ENCODE results near the gene ACBD3. TPM values are rescaled to one million over a fixed set of nuclear protein-coding genes. Genes with fewer than 3 reads are reported as not detected.

Gene ACBD3
- total RNA-seq, 1 donor from 2014 or later, result 30.1 TPM

- intact Hi-C loops (cut with micrococcal nuclease), result loop anchor here (5.0 to 10.0 kb wide), 2 partner anchors 54 to 63 kb away; partner anchors contain the start of gene ACBD3
- ATAC-seq (peak; percentile 90), DNase-seq (peak; percentile 85)
Observed at GRCh38 chr1:226121587-226122400, 64.7 kb downstream of the ACBD3 start.

GRCh38 chr1:226121049-226121586, 65.4 kb downstream of the ACBD3 start:
- ATAC-seq, result no peak
- no peak for DNase-seq
- intact Hi-C loops (cut with micrococcal nuclease), result loop anchor here (5.0 to 10.0 kb wide), 2 partner anchors 54 to 64 kb away; partner anchors contain the start of gene ACBD3

- no peak for DNase-seq
- intact Hi-C loops (cut with micrococcal nuclease), result loop anchor here (5.0 to 10.0 kb wide), 2 partner anchors 53 to 64 kb away; partner anchors contain the start of gene ACBD3
- ATAC-seq, result no peak
Observed at GRCh38 chr1:226120398-226120797, 66.1 kb downstream of the ACBD3 start.

GRCh38 chr1:226119169-226119568, 67.4 kb downstream of the ACBD3 start:
- no peak for ATAC-seq
- intact Hi-C loops (cut with micrococcal nuclease), result no loop called here
- no peak for DNase-seq

GRCh38 chr1:226118357-226118756, 68.2 kb downstream of the ACBD3 start:
- intact Hi-C loops (cut with micrococcal nuclease), result no loop called here
- DNase-seq (no peak), ATAC-seq (no peak)

- DNase-seq (no peak), ATAC-seq (no peak)
- intact Hi-C loops (cut with micrococcal nuclease), result no loop called here
Observed at GRCh38 chr1:226117330-226117729, 69.2 kb downstream of the ACBD3 start.

GRCh38 chr1:226116673-226117072, 69.9 kb downstream of the ACBD3 start:
- ATAC-seq, result no peak
- no peak for DNase-seq
- intact Hi-C loops (cut with micrococcal nuclease), result no loop called here

- ATAC-seq, result no peak
- intact Hi-C loops (cut with micrococcal nuclease), result no loop called here
- DNase-seq, result no peak
Observed at GRCh38 chr1:226112626-226113025, 73.9 kb downstream of the ACBD3 start.

GRCh38 chr1:226111883-226112261, 74.7 kb downstream of the ACBD3 start:
- DNase-seq (no peak), ATAC-seq (no peak)
- intact Hi-C loops (cut with micrococcal nuclease), result no loop called here

GRCh38 chr1:226111098-226111882, 75.3 kb downstream of the ACBD3 start:
- DNase-seq (no peak), ATAC-seq (peak; percentile 9)
- intact Hi-C loops (cut with micrococcal nuclease), result no loop called here

GRCh38 chr1:226110249-226111097, 76.1 kb downstream of the ACBD3 start:
- intact Hi-C loops (cut with micrococcal nuclease), result no loop called here
- peak; percentile 78 for ATAC-seq
- DNase-seq, result peak; percentile 83

- DNase-seq, result peak; percentile 95
- peak; percentile 85 for ATAC-seq
- intact Hi-C loops (cut with micrococcal nuclease), result no loop called here
Observed at GRCh38 chr1:226109829-226110248, 76.7 kb downstream of the ACBD3 start.

- intact Hi-C loops (cut with micrococcal nuclease), result no loop called here
- peak; percentile 38 for ATAC-seq
Observed at GRCh38 chr1:226108935-226109828, 77.4 kb downstream of the ACBD3 start.

GRCh38 chr1:226107471-226108460, 78.8 kb downstream of the ACBD3 start:
- DNase-seq, result no peak
- intact Hi-C loops (cut with micrococcal nuclease), result no loop called here
- ATAC-seq, result no peak

More at GRCh38 chr1:226108935-226109828, 77.4 kb downstream of the ACBD3 start:
- peak; percentile 61 for DNase-seq

- DNase-seq (no peak), ATAC-seq (no peak)
- intact Hi-C loops (cut with micrococcal nuclease), result no loop called here
Observed at GRCh38 chr1:226104671-226105121, 81.8 kb downstream of the ACBD3 start.

- intact Hi-C loops (cut with micrococcal nuclease), result no loop called here
- ATAC-seq (peak; percentile 69), DNase-seq (peak; percentile 49)
Observed at GRCh38 chr1:226100436-226101391, 85.8 kb downstream of the ACBD3 start.

Data from left ventricle myocardium superior (tissue), 1 donor.